Activated naive CD4-positive, alpha-beta T cell treated with anti-CD3 and anti-CD28 coated beads for 36 hours (primary cell): ENCODE data around the gene ALDH1L2. TPM values are rescaled to one million over a fixed set of nuclear protein-coding genes. Genes with fewer than 3 reads are reported as not detected.

Experiments
- CTCF ChIA-PET: fragments of 350-600 bp; sonication (Branson Sonifier 250); formaldehyde crosslinking; loops from one replicate; lab custom pipeline; 2021; ENCODE audit warnings: antibody characterized with exemption; lab: Charles Lee
- DNase-seq: peaks from one replicate; pipeline ENCODE4 v3.0.0-alpha.2; 2020
- H3K27ac Mint-ChIP-seq: one replicate; pipeline ENCODE4 v1.8.0; 2021; ENCODE audit warnings: mild to moderate bottlenecking, mixed read lengths
- H3K27me3 Mint-ChIP-seq: one replicate; pipeline ENCODE4 v1.8.0; 2021; ENCODE audit warnings: low read depth, mixed read lengths
- H3K36me3 Mint-ChIP-seq: one replicate; pipeline ENCODE4 v1.8.0; 2021; ENCODE audit warnings: low read depth, mixed read lengths
- H3K4me1 Mint-ChIP-seq: one replicate; pipeline ENCODE4 v1.8.0; 2021; ENCODE audit warnings: low read depth, mixed read lengths
- H3K4me3 Mint-ChIP-seq: one replicate; pipeline ENCODE4 v1.8.0; 2021; ENCODE audit warnings: mild to moderate bottlenecking, moderate library complexity, mixed read lengths
- H3K9me3 Mint-ChIP-seq: one replicate; pipeline ENCODE4 v1.8.0; 2021; ENCODE audit warnings: mixed read lengths
- intact Hi-C: fragments of 100-400 bp; cut with micrococcal nuclease; formaldehyde crosslinking; loops from one replicate; pipeline ENCODE4 v1.15.1; 2023
- total RNA-seq, 2 experiments: library from RNA; stranded (reverse); gene quantifications; one replicate each; pipeline ENCODE4 v1.2.3, GENCODE V29; 2021

Gene ALDH1L2
- total RNA-seq, 2 experiments from 2014 or later, result 12.2 to 14.3 TPM

- peak; percentile 89 for DNase-seq
- Mint-ChIP-seq H3K36me3 (peaks cover 13% of the 10 kb centered on the region), H3K4me1 (no peaks in the 10 kb centered on the region), H3K9me3 (peaks cover 9% of the 10 kb centered on the region), H3K27me3 (no peaks in the 10 kb centered on the region), H3K4me3 (no peak overlapping the region), H3K27ac (no peak overlapping the region)
- CTCF ChIA-PET, result interaction anchor here (0.6 to 3.5 kb wide), 15 partner anchors 11 to 671 kb away, joined by 3 to 24 read pairs (median 3); partner anchors contain the start of gene CHST11
- intact Hi-C loops, result loop anchor here (1.0 to 5.0 kb wide), 8 partner anchors 66 to 852 kb away; partner anchors contain the start of genes NOPCHAP1 and TXNRD1
These were observed 31.1 kb downstream of the ALDH1L2 start for GRCh38 chr12:105053116-105053572.

GRCh38 chr12:105051981-105052380 lies 32.3 kb downstream of the ALDH1L2 start:
- intact Hi-C loops, result loop anchor here (2.0 to 5.0 kb wide), 4 partner anchors 65 to 330 kb away; partner anchors contain the start of gene NOPCHAP1
- no peak overlapping the region for H3K27ac Mint-ChIP-seq
- DNase-seq, result no peak
- CTCF ChIA-PET, result interaction anchor here (0.7 to 3.5 kb wide), 7 partner anchors 10 to 670 kb away, joined by 3 to 24 read pairs (median 3); partner anchors contain the start of gene CHST11
- H3K9me3 Mint-ChIP-seq, result peaks cover 12% of the 10 kb centered on the region
- no peak overlapping the region for H3K4me3 Mint-ChIP-seq
- peaks cover 13% of the 10 kb centered on the region for H3K36me3 Mint-ChIP-seq
- no peaks in the 10 kb centered on the region for H3K4me1 Mint-ChIP-seq
- no peaks in the 10 kb centered on the region for H3K27me3 Mint-ChIP-seq

- Mint-ChIP-seq H3K4me3 (no peak overlapping the region), H3K27me3 (no peaks in the 10 kb centered on the region), H3K4me1 (no peaks in the 10 kb centered on the region), H3K9me3 (peaks cover 3% of the 10 kb centered on the region), H3K36me3 (peaks cover 5% of the 10 kb centered on the region), H3K27ac (no peak overlapping the region)
- intact Hi-C loops, result no loop called here
- CTCF ChIA-PET, result interaction anchor here (0.6 kb wide), 1 partner anchor 666 kb away, joined by 3 read pairs; no protein-coding TSS in a partner anchor
- no peak for DNase-seq
These were observed 35.9 kb downstream of the ALDH1L2 start for GRCh38 chr12:105048315-105048714.

GRCh38 chr12:105047308-105047707 lies 37.0 kb downstream of the ALDH1L2 start:
- intact Hi-C loops, result no loop called here

GRCh38 chr12:105041186-105041585 lies 43.1 kb downstream of the ALDH1L2 start:
- intact Hi-C loops, result no loop called here
- CTCF ChIA-PET, result interaction anchor here (1.2 kb wide), 1 partner anchor 11 kb away, joined by 3 read pairs; no protein-coding TSS in a partner anchor
- Mint-ChIP-seq H3K4me1 (peaks cover 18% of the 10 kb centered on the region), H3K27ac (no peak overlapping the region), H3K9me3 (no peaks in the 10 kb centered on the region), H3K4me3 (no peak overlapping the region), H3K36me3 (no peaks in the 10 kb centered on the region), H3K27me3 (no peaks in the 10 kb centered on the region)
- DNase-seq, result no peak

More at GRCh38 chr12:105047308-105047707, 37.0 kb downstream of the ALDH1L2 start:
- peaks cover 3% of the 10 kb centered on the region for H3K9me3 Mint-ChIP-seq
- no peak overlapping the region for H3K4me3 Mint-ChIP-seq
- H3K4me1 Mint-ChIP-seq, result no peaks in the 10 kb centered on the region
- CTCF ChIA-PET, result interaction anchor here (1.0 kb wide), 1 partner anchor 666 kb away, joined by 4 read pairs; no protein-coding TSS in a partner anchor
- H3K27me3 Mint-ChIP-seq, result no peaks in the 10 kb centered on the region
- H3K36me3 Mint-ChIP-seq, result peaks cover 5% of the 10 kb centered on the region
- no peak overlapping the region for H3K27ac Mint-ChIP-seq
- DNase-seq, result no peak

- Mint-ChIP-seq H3K27me3 (no peaks in the 10 kb centered on the region), H3K27ac (no peak overlapping the region), H3K36me3 (no peaks in the 10 kb centered on the region), H3K4me3 (no peak overlapping the region), H3K9me3 (no peaks in the 10 kb centered on the region), H3K4me1 (peaks cover 18% of the 10 kb centered on the region)
- CTCF ChIA-PET, result no interaction called here
- no peak for DNase-seq
- intact Hi-C loops, result no loop called here
These were observed 43.8 kb downstream of the ALDH1L2 start for GRCh38 chr12:105040476-105040875.

- H3K27ac Mint-ChIP-seq, result peak overlapping the region; percentile 65
- H3K4me1 Mint-ChIP-seq, result peaks cover 38% of the 10 kb centered on the region
- DNase-seq, result no peak
- H3K27me3 Mint-ChIP-seq, result no peaks in the 10 kb centered on the region
- CTCF ChIA-PET, result interaction anchor here (0.6 to 1.6 kb wide), 3 partner anchors 13 to 81 kb away, joined by 3 to 5 read pairs (median 4); no protein-coding TSS in a partner anchor
- intact Hi-C loops, result loop anchor here (2.0 kb wide), 1 partner anchor 78 kb away; the partner anchor contains the start of gene SLC41A2
- H3K36me3 Mint-ChIP-seq, result peaks cover 3% of the 10 kb centered on the region
- no peaks in the 10 kb centered on the region for H3K9me3 Mint-ChIP-seq
- no peak overlapping the region for H3K4me3 Mint-ChIP-seq
These were observed 47.2 kb downstream of the ALDH1L2 start for GRCh38 chr12:105036937-105037649.

GRCh38 chr12:105033851-105034250 lies 50.4 kb downstream of the ALDH1L2 start:
- H3K4me3 Mint-ChIP-seq, result no peak overlapping the region
- CTCF ChIA-PET, result interaction anchor here (1.5 kb wide), 1 partner anchor 576 kb away, joined by 3 read pairs; no protein-coding TSS in a partner anchor
- H3K27ac Mint-ChIP-seq, result no peak overlapping the region

GRCh38 chr12:105032703-105033357 lies 51.4 kb downstream of the ALDH1L2 start:
- Mint-ChIP-seq H3K4me1 (peaks cover 43% of the 10 kb centered on the region), H3K36me3 (peaks cover 3% of the 10 kb centered on the region), H3K4me3 (no peak overlapping the region), H3K27ac (no peak overlapping the region), H3K9me3 (no peaks in the 10 kb centered on the region), H3K27me3 (no peaks in the 10 kb centered on the region)
- CTCF ChIA-PET, result interaction anchor here (1.5 kb wide), 1 partner anchor 575 kb away, joined by 3 read pairs; no protein-coding TSS in a partner anchor
- intact Hi-C loops, result loop anchor here (5.0 kb wide), 2 partner anchors 351 to 816 kb away; partner anchors contain the start of gene TXNRD1
- DNase-seq, result no peak

More at GRCh38 chr12:105033851-105034250, 50.4 kb downstream of the ALDH1L2 start:
- Mint-ChIP-seq H3K4me1 (peaks cover 50% of the 10 kb centered on the region), H3K36me3 (peaks cover 3% of the 10 kb centered on the region), H3K27me3 (no peaks in the 10 kb centered on the region), H3K9me3 (no peaks in the 10 kb centered on the region)
- intact Hi-C loops, result loop anchor here (1.0 to 5.0 kb wide), 3 partner anchors 104 to 817 kb away; partner anchors contain the start of gene TXNRD1
- peak; percentile 11 for DNase-seq

- H3K9me3 Mint-ChIP-seq, result no peaks in the 10 kb centered on the region
- peaks cover 32% of the 10 kb centered on the region for H3K4me1 Mint-ChIP-seq
- CTCF ChIA-PET, result interaction anchor here (0.6 to 1.3 kb wide), 5 partner anchors 21 to 501 kb away, joined by 3 read pairs; no protein-coding TSS in a partner anchor
- H3K27ac Mint-ChIP-seq, result no peak overlapping the region
- DNase-seq, result no peak
- no peaks in the 10 kb centered on the region for H3K27me3 Mint-ChIP-seq
- intact Hi-C loops, result loop anchor here (5.0 kb wide), 2 partner anchors 349 to 814 kb away; partner anchors contain the start of gene TXNRD1
- H3K36me3 Mint-ChIP-seq, result peaks cover 3% of the 10 kb centered on the region
- no peak overlapping the region for H3K4me3 Mint-ChIP-seq
These were observed 53.1 kb downstream of the ALDH1L2 start for GRCh38 chr12:105030820-105031807.

GRCh38 chr12:105026411-105026810 lies 57.8 kb downstream of the ALDH1L2 start:
- Mint-ChIP-seq H3K9me3 (no peaks in the 10 kb centered on the region), H3K4me1 (peaks cover 7% of the 10 kb centered on the region), H3K36me3 (no peaks in the 10 kb centered on the region), H3K4me3 (no peak overlapping the region), H3K27ac (no peak overlapping the region), H3K27me3 (no peaks in the 10 kb centered on the region)
- intact Hi-C loops, result no loop called here
- CTCF ChIA-PET, result no interaction called here
- no peak for DNase-seq
